ENCODE results near the gene RYR3.

RYR3 gene

DNA sequence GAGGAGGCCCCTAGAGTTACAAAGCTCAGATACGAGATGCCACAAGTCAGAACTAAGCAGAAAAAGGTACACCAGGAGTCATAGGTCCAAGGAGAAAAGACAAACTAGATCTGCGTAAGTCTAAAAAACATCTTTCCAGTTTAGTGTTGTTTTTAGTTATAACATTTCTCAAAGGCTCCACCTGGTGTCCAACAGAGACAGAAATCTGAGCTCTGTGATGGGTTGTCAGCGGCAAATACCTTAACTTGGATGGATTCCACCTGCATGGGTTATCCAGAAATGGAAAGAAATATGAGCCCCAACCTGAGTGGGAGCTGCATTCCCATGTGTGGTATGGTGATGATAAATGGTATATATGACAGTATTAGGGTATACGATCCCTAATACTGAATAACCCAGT, 418.9 kb downstream of the RYR3 start:
- H3K36me3 ChIP-seq (ENCODE audit: control insufficient read depth, insufficient read depth, low read length) = no peaks in the 10 kb centered on the region
- no peak for DNase-seq (ENCODE audit: extremely low read depth, insufficient read length)
- TF ChIP-seq, protein P1, sequence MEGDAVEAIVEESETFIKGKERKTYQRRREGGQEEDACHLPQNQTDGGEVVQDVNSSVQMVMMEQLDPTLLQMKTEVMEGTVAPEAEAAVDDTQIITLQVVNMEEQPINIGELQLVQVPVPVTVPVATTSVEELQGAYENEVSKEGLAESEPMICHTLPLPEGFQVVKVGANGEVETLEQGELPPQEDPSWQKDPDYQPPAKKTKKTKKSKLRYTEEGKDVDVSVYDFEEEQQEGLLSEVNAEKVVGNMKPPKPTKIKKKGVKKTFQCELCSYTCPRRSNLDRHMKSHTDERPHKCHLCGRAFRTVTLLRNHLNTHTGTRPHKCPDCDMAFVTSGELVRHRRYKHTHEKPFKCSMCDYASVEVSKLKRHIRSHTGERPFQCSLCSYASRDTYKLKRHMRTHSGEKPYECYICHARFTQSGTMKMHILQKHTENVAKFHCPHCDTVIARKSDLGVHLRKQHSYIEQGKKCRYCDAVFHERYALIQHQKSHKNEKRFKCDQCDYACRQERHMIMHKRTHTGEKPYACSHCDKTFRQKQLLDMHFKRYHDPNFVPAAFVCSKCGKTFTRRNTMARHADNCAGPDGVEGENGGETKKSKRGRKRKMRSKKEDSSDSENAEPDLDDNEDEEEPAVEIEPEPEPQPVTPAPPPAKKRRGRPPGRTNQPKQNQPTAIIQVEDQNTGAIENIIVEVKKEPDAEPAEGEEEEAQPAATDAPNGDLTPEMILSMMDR (IDR thresholded peaks at IDR 0.05; ENCODE audit: insufficient read depth, low read length, poor library complexity, severe bottlenecking) = peak; percentile 34
- H3K4me3 ChIP-seq (replicated peaks; ENCODE audit: low read depth, low read length) = no peak overlapping the region
- no peaks in the 10 kb centered on the region for H3K27me3 ChIP-seq (replicated peaks; ENCODE audit: control insufficient read depth, insufficient read depth, low read length)

DNA sequence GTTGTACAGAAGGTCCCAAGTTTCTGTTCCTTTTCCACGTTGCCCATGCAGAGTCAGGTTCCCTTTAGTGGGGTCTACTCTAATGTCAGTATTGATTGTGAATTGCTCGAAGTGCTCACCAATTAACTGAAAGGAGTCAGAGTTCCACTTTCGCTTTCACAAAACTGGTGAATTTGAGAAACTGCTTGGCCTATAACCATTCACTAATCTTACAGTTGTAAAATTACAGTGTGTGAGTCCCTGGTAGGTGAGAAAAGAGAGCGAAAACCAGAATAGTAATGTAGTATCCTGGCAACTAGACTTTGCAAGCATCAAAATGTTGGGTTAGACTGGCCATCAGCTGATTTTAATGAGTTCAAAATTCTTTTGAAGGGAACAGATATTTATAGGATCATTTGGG, 420.0 kb downstream of the RYR3 start:
- Histone ChIP-seq H3K36me3 (ENCODE audit: control insufficient read depth, insufficient read depth, low read length) (no peaks in the 10 kb centered on the region), H3K27me3 (replicated peaks; ENCODE audit: control insufficient read depth, insufficient read depth, low read length) (no peaks in the 10 kb centered on the region), H3K4me3 (replicated peaks; ENCODE audit: low read depth, low read length) (no peak overlapping the region)
- TF ChIP-seq, protein P1 (IDR thresholded peaks at IDR 0.05; ENCODE audit: insufficient read depth, low read length, poor library complexity, severe bottlenecking) = no peak
- no peak for DNase-seq (ENCODE audit: extremely low read depth, insufficient read length)

DNA sequence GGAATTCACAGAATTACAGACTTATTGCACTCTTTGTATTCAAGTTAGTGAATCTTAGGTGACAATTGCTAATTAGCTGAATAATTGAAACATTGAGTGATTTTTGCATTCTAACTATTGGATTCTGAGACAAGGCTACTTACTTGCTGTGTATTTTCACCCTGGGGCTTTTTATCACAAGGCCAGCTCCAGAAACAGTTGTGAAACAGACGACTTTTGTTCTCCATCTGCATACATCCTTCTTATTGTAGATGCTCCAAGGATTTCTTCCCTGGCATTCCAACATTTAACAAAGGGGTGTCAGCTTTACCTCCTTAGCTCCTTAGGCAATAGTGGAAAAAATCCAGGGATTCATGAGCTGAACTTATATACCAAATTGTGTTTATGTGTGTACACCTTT, 424.4 kb downstream of the RYR3 start:
- Histone ChIP-seq H3K27me3 (replicated peaks; ENCODE audit: control insufficient read depth, insufficient read depth, low read length) (no peaks in the 10 kb centered on the region), H3K4me3 (replicated peaks; ENCODE audit: low read depth, low read length) (no peak overlapping the region), H3K36me3 (ENCODE audit: control insufficient read depth, insufficient read depth, low read length) (no peaks in the 10 kb centered on the region)
- TF ChIP-seq, protein P1 (IDR thresholded peaks at IDR 0.05; ENCODE audit: insufficient read depth, low read length, poor library complexity, severe bottlenecking) = no peak
- no peak for DNase-seq (ENCODE audit: extremely low read depth, insufficient read length)

DNA sequence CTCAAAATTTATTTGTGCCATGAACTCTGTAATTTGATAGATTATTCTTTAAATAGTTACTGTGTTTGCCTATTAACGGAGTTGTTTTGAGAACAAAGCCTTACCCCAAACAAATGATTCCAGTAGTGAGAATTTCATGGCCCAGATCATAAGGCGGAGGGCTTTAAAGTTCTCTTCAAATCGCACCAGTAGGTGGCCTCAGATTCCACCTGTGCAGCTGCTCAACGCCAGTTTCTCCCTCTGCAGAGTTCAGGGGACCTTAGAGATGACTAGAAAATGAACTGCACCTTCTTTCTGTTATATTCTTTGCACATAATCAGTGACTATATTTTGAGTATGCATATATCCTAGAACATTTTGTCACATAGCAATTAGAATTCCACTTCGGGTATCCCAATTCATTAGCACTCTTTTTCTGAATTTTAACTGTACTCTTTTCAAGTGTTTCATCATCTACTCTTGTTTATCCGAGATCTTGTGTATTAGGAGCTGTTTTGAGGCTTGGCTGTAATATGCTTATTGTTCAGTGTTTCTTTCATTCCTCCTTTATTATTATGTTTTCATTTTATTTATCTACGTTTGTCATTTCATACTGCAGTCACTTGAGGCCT, 425.0 kb downstream of the RYR3 start:
- Histone ChIP-seq H3K27me3 (replicated peaks; ENCODE audit: control insufficient read depth, insufficient read depth, low read length) (no peaks in the 10 kb centered on the region), H3K36me3 (ENCODE audit: control insufficient read depth, insufficient read depth, low read length) (no peaks in the 10 kb centered on the region), H3K4me3 (replicated peaks; ENCODE audit: low read depth, low read length) (no peak overlapping the region)
- no peak for DNase-seq (ENCODE audit: extremely low read depth, insufficient read length)
- TF ChIP-seq, protein P1 (IDR thresholded peaks at IDR 0.05; ENCODE audit: insufficient read depth, low read length, poor library complexity, severe bottlenecking) = peak; percentile 67

DNA sequence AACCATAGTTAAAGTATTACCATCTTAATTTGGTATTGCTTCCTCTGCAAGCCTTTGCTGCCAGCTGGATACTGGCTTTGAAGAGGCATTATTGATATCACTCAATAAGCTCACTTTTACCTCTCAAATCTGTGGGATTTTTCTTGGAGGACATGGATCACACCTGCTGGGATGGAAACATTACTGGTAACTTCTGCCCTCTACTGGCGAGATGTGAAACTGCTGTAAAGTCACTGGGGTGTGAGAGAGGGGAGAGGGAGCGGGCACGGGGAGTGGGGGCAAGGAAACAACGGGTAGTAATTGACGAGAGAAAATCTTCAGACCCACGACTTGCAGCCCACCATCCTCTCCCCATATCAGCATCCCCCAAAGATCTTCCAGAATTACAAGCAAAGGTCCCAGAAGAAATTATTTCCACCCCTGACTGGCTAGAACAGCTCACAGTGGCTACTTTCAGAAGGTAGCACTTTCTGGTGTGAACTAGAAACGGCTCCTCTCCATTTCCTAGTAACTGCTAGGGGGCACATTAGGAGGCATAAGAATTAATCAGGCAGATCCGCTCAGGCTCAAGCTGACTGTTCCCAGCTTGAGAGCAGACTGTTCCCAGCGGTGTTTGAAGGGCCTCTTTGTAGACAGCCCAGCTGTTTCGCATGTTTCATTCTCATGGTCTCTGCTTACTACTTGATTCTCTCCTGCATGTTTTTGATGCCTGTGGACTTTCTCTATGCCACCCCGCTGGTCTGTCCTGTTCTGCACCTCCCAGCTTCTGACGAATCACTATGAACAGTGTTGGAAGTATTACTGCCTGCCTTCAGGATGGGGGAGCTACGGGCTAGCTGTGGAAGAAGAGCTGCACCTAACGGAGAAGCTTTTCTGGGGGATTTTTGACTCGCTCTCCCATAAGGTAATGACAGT, 427.2 kb downstream of the RYR3 start:
- TF ChIP-seq, protein P1 (IDR thresholded peaks at IDR 0.05; ENCODE audit: insufficient read depth, low read length, poor library complexity, severe bottlenecking) = peak; percentile 84
- H3K4me3 ChIP-seq (replicated peaks; ENCODE audit: low read depth, low read length) = no peak overlapping the region
- H3K36me3 ChIP-seq (ENCODE audit: control insufficient read depth, insufficient read depth, low read length) = no peaks in the 10 kb centered on the region
- no peaks in the 10 kb centered on the region for H3K27me3 ChIP-seq (replicated peaks; ENCODE audit: control insufficient read depth, insufficient read depth, low read length)
- DNase-seq (ENCODE audit: extremely low read depth, insufficient read length) = no peak
